Activated CD4-positive, CD25-positive, alpha-beta regulatory T cell (primary cell): Measurements from ENCODE around the gene AGTPBP1.

Experiments used
- DNase-seq, 4 experiments: peaks; one replicate each; lab custom pipeline; 2025; lab: John Stamatoyannopoulos, UW

Gene AGTPBP1

DNA sequence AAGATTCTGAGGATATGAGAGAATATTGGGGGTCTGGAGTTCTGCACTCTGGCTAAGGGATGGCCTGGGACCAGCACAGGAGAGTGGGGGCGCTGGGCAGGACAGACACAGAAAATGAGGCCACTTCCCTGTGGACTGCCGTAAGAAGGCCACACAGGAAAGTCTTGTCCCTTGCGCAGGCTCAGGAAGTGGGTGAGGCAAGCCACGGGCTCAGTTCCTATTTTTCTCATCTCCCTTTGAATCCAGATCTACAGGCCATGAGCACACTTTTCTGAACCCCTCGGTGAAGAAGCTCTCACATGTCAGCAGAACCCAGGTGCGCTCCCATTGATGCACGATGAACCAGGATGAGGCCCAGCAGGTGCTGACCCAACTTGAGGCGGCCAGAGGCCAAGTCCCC lies 207.4 kb downstream of the AGTPBP1 start:
- DNase-seq = no peak

DNA sequence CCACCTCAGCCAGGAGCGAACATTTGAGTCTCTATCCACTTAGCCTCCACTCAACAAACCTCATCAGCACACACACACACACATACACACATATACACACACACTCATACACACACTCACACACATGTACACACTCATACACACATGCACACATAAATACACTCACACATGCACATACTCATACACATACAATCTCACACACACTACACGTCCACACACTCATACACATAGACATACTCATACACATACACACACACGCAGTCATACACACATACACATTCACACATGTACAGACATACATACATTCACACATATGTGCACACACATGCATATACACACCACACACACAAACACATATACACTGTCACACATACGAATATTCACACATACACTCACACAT lies 208.2 kb downstream of the AGTPBP1 start:
- no peak for DNase-seq

DNA sequence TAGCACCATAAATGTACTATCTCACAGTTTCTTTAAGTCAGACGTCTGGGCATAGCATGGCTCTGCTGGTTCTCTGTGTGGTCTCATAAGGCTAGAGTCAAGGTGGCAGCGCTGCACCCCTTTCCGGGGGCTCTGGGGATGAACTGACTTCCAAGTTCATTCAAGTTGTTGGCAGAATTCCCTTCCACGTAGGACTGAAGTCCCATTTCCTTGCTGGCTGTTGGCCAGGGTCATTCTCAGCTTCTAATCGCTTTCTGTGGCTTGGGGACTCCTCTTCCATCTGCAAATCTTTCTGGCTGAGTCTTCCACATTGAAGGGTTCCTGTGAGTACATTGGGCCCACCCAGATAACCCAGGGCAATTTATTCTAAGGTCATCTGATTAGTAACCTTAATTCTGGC lies 211.0 kb downstream of the AGTPBP1 start:
- DNase-seq = no peak

DNA sequence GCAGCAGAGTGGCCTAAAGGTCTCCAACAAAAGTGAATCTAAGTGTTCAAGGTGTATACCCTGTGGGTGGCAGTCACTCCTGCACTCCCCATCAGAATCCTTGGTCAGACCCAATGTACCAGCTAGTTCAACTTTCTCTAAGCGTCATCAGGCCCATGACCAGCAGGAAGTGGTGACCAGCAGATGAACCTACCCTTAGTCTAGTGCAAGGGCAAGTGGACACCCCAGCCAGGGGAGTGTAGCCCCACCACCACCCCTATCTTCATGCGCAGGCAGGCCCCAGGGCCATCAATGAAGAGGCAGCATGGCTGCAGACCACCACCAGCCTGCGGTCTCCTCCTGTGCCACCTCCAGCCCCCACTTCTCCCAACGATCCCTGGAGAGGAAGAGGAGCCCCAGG lies 213.1 kb downstream of the AGTPBP1 start:
- DNase-seq = no peak

DNA sequence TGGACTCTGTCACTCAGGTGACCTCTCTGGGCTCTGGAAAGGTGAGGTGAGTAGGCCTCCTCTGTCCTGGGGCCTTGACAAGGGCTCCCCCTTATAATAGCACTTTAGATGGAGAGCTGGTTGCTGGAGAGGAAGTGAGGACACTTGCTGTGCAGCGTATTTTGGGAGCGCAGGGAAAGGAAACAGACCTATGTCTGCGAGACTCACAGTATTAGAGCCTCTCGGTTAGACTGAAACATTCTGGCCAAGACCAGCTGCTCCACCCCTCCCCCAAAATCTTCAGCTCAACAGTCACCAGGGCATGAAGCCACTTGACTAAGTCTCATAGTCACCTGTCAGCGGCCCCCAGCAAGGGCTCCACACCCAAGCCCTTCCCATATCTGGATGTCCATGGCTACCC lies 213.6 kb downstream of the AGTPBP1 start:
- DNase-seq = no peak

DNA sequence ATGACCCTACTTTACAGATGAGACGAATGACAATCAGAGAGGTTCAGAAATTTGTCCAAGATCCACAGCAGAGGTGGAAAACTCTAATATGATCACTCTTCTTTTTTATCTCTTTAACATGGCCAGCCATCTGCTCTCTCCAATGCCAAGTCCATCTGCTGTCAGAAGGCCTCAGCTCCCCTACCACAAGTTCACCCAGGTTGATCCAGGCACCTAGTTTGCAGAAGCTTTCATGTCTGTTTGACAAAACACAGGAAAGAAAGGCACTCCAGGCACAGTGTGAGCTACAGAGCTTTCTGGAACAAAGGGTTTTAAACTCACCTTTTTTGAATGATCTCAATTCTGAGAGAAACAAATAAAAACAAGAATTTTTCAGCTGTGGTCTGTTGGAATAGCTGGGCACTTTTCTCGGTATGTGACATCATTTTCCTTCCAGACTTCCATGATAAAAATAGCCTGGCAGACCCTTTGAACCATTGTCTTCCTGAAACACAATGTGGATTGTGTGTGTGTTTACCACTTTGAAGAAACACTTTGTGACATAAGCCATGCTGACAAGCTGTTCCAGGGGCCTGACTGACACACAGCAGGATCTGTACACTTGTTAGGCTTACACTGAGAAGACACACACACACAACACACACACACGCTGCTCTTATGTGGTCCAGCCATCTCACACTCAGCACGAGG lies 214.3 kb downstream of the AGTPBP1 start:
- DNase-seq = no peak

DNA sequence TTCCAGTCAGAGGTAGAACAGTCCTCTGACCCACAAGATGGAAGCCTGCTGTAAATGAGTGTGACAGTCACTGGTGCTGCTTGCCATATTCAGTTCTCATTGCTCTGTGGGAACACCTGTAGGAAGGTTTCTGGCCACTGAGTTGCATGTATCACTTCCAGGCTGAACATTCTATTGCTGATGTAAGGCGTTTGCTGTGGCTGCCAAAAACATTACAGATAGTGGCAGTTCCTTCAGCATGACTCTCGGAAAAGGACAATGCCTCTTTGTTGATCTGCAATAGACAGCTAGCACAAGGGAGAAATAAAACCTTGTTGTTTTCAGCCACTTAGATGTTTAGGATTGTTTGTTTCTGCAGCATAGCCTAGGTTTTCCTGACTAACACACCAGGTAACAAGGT lies 217.2 kb downstream of the AGTPBP1 start:
- DNase-seq = no peak

DNA sequence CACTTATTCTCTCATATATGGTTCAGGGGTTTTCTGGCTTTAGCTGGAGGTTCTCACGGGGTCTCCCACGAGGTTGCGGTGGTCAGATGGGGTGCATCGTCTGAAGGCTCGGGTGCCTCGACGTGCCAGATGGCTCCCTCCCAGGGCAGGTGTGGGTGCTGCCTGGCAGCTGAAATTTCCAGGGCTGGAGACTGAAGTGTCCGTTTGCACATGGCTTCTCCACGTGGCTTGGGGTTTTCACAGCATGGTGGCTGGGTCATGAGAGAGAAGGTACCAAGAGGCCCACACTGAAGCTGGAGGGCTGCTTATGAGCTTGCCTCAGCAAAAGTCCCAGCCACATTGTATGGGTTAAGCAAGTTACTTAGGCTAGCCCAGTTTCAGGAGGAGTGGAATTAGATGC lies 218.6 kb downstream of the AGTPBP1 start:
- no peak for DNase-seq

DNA sequence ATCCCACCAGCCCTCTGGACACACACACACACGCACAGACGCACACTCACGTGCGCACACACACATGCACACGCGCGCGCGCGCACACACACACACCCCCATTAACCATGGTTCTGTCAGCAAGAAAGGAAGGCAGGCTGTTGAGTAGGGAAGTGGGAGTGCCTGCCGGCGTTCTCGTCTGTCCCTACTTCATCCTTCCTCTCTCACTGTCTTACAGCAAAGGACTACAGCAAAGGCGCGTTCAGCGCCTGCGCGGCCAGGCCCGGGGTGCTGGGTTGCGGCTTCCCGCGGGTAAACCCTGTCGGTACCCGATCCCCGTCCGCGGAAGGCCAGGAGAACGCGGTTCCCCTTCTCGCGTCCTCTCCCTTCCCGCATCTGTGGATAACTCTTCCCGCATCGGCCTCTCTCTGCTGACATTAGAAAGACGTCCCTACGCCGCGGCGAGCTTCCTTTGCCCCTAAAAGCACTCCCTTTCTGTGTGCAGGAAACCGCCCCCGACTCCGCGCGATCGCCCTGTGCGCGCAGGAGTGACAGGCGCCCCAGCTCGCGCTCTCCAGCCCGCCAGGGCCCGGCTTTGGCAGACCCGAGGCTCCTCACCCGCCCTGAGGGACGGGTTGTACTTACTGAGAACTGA lies 219.2 kb downstream of the AGTPBP1 start:
- DNase-seq = no peak

DNA sequence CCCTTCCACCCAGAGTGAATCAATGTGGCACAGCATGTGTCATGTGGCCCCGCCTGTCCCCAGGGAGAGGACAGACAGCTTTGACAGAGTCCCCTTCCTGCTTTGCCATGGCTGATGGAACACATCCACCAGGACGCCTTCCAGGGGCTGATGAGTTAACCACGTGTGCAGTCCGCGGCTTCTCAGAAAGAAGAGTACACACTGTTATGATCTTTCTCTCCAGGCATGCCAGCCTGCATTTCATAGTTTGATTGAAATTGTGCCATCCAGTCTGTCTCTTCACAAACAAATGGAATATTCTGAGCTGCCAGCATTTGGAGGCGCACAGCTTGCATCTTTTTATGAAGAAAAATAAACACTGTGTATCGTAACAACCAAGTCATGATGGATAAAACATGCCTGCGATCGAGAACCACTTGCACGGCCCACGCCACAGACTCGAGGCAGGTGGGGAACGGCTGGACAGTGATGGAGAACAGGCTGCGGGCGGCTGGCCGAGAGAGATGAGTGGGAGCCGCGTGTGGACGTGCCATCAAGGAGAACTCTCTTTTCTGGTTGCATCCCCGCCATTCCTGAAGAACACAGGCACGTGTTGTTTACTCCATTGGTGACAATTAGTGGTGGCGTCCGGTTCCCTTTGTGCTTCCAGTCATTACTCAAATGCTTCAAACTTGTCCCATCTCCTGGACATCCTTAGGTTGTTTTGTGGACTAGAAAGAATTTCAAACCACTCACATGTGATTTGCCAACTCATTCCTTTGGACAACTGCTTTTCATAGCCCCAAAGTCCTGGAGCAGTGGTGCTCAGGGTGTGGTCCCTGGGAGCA lies 220.2 kb downstream of the AGTPBP1 start:
- no peak for DNase-seq

DNA sequence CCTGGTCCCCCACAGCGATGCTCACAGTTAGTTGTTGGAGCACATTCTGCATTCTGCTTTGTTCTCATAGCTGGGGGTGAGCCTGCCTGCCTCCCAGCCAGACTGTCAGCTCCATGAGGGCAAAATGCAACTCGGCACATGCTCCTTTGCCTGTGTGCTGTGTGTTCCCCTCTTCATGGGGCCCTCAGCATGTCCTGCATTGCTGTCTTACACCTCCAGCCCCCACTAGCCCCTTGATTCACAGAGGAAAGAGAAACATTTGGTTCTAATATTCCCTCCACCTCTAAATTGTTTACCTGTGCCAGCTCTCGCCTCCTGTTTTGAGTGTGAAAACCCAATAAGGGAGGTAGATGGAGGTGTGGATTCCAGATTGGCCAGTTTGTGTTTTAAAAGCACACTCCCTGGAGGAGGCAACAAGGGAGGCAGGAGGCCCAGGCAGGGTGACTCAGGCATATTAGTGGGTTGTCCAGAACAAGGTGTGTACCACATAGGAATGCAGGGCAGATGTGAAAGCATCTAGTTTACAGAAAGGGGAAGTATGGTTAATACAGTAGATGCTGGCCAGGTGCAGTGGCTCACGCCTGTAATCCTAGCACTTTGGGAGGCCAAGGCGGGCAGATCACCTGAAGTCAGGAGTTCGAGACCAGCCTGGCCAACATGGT lies 224.6 kb downstream of the AGTPBP1 start:
- DNase-seq = no peak

DNA sequence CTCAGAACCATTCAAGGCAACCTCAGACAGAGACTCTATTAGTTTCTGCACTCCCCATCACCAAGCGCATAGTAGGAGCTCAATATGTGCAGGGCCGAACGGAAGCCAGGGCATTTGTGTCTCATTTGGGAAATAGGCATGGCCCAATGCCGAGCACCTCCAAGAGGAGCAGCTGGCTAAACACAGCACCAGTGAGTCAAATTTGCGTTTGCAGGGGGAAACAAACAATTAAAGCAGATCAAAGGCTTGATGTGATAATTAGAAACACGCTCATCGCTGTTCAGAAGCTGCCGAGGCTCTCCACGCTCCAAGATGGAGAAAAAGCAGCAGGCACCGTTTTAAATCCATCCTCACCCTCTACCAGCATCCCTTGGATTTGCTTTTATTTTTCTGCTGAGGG lies 225.3 kb downstream of the AGTPBP1 start:
- DNase-seq = no peak

DNA sequence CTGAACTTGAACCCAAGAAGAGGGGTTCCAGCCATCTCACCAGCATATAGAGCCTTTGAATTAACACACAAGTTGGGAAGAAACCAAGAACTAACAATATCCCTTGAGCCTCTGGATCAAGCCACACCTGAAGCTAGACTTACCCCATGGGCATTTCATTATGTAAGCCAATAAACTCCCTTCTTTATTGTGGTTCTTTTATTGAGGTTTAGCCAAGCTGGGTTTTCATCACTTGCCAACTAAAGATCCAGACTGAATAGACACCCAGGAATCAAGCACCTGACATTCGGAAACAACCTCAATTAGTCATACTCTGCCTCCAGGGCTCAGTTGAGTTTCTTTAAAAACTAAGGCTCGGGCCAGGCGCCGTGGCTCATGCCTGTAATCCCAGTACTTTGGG lies 226.7 kb downstream of the AGTPBP1 start:
- no peak for DNase-seq

DNA sequence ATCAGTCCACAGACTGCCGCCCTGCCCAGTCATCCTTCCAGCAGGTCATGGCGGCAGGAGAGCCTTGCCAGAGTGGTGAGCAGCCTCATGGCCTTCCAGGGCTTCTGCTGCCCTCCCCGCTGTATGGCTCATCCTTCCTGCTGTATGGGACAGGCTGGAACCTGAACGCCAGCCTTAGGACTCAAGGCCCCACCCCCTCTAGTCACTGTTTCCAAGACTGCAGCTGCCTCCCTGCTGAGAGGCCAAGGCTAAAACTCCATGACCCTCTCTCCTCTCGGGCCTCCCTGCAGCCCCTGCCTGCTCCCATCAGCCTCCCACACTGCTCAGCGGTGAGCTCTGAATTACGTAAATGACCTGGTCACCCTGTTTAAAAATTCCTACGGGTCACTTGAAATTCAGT lies 227.5 kb downstream of the AGTPBP1 start:
- no peak for DNase-seq

DNA sequence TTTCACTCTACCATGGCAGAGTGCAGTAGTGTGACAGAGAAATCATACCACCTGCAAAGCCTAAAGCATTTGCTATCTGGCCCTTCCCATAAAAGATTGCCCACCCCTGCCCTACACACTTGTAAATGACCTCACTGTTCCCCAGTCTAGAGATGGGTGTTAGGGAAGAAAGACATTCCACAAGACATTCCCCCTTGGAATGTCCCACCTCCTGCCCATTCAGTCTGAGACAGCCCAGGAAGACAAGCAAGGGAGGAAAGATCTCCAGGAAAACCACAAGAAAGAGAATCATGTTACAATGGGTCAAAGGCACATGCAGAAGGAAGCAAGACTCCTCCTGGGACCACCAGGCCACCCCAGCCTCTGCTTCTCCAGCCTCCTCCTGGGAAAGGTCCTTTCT lies 230.0 kb downstream of the AGTPBP1 start:
- no peak for DNase-seq

DNA sequence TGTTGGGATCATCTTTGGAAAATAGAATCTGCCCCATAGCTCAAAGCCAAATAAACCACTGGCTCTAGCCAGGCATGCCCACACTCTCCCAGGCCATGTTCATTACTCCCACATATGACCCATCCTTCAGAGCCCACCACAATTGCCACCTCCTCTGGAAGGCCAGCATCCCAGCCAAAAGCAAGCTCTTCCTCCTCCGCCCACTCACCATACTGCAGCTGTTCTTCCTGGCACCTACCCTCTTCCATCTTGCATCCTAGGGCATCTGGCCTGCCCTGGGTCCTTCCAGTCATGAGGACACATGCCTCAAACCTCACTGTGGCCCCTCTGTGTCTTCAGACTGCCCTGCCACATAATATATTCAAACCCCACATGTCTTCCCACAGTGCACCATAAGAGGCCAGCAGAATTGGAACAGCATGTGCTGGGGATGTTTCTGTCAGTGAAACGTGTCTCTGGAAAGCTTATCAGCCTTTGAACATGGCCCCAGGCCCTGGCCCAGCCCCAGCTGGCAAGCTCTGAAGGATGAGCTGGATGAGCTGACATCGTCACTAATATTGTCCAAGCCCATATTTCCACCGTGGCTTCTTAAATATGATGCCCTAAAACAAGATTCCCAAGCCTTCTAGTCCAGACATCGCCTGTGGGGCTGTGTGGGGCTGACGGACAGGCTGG lies 230.8 kb downstream of the AGTPBP1 start:
- no peak for DNase-seq

DNA sequence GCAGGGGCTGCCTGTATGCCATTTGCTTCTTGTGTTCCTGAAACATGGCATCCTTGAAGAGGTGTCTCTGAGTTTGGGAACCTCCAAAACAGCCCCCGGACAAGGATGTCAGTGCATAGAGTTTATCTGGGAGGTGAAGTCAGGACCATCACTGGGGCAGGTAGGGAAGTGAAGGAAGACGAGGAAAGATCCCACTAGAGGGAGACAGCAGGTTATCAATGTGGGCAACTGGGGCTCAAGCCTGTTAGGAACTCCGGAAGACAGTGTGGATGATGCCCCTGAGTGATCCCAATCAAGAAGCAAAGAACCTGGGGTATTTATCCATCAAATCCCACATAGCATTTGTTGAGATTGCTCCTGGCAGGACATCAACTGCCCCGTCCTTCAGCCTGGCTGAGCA lies 233.1 kb downstream of the AGTPBP1 start:
- DNase-seq = no peak

DNA sequence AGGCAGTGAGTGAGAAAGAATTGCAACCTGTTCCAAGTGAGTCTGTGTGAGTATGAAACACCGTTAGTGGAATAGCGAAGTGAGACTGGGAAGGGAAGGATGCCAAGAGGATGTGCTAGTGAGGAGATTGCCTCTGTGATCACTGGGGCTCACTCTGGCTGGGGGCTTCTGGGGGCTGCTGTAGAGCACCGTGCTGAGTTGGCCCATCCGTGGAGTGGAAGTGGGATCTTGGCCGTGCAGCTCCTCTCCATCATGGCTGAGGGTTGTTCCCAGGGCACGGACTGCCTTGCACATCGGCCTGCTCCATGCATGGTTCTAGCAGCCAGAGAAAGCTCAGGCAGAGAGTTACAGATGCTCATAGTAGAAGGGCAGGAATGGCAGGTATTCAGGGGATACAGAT lies 236.1 kb downstream of the AGTPBP1 start:
- no peak for DNase-seq

DNA sequence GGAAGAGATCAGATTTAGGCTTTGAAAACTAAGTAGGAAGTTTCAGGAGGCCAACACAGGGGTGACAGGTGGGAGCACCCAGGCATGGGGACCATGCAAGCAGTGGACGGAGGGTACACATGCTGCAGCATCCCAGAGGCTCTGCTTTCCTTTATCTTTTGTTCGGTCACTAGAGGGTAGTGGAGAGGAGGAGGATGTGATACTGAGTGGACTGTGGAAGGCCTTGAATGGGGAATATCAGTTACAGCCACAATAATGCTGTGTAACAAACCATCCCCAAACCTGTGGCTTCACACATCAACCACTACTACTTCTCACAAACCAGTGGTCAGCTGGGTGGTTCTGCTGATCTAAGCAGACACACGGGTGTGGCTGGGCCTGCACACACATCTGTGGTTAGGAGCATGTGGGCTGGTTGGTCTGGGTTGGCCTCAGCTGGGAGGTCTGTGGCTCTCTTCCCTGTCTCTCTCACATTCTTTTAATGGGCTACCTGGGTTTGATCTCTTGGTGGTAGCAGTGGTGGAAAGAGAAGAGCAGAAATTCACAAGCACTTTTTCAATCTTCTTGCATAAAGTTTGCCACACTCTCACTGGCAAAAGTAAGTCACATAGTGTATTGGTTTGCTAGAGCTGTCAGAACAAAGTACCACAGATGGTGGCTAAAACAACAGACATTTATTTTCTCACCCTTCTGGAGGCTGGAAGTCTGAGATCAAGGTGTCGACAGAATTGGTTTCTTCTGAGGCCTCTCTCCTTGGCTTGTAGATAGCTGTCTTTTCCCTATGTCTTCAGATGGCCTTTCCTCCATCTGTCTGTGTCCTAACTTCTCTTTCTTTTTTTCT lies 238.7 kb downstream of the AGTPBP1 start:
- DNase-seq = no peak

DNA sequence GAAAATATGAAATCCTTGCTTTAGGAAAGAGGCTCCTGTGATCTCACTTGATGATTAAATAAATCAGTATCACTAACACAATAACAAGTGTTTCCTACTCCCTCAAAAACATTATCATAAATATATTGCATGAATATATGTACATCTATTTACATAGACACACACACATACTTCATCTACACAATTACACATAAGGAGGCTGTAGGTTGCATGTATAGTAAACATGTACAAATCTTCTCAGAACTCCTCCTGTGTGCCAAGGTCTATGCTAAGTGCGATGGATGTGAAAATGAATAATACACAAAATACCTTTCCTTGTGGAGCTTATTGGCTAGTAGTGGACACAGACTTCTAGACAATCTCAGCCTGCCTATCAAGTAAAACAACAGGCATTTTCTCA lies 239.9 kb downstream of the AGTPBP1 start:
- DNase-seq = no peak

DNA sequence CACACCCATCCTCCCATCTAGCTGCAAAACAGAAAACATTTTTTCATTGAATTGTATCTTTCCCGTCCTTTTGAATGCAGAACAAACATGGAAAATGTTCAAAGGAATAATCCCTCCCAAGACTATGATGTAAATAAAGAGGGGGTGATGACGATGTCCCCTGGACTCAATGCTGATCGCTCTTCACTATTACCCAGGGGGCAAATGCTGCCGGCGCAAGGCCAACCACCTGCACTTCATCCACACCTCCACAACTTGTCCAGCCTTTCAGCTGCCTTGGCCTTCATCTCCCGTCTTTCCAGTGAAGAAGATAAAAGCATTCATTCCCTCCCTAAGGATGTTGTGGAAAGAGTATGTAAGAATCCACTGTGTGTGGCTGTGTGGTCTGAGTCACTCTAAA lies 240.3 kb downstream of the AGTPBP1 start:
- DNase-seq = no peak
